ENCODE data around the gene PSD4. TPM values are rescaled to one million over a fixed set of nuclear protein-coding genes. Genes with fewer than 3 reads are reported as not detected.
A peak's percentile ranks its signal among the peaks of the same experiment; 100 is the strongest.

Gene PSD4
- total and polyA plus RNA-seq, 5 donors from 2014 or later, result 18.1 to 124 (median 22.7) TPM

DNA sequence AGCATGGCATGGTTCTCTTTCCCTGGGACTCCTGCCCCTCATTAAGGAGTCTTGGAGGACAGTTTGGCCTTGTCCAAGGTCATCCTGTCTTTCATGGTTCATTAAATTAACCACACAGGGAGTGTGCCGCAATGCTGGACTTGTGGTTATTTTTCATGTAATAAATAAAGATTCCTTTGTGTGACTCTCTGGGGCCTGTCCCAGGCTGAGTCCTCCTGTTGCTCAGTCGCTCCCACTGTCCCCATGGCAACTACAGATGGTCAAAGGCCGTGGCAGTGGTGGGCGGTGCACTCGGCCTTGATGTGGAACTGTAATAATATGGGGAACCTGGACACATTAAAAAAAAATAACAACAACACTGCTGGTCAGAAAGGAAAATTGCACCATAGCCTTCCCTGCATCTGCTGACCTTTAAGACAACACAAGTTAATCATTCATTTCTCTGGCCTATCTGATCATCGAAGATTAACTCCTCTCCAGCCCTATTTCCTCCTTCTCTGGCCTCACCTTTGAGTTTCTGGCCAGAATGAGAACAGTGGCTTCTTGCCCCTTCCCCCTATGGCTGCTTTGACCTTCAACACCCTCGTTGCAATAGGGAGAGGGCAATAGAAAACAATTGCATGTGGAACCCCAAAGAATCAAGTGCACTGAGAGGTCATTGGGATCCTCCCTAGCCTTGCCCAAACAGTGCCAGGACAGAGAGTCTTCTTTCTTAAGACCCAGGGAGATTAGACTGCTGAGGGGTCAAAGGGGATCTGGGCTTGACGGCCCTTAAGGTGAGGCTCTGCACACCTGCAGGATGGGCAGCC lies 44.7 kb downstream of the PSD4 start:
- H3K27ac Mint-ChIP-seq, result no peak overlapping the region
- H3K4me3 Mint-ChIP-seq, result no peak overlapping the region
- H3K4me1 Mint-ChIP-seq, result peaks cover 0 to 8% (median 0%) of the 10 kb centered on the region in 4 donors
- H3K27ac ChIP-seq (ENCODE audit: insufficient read depth, low read length, poor library complexity, severe bottlenecking), result no peak overlapping the region
- H3K4me3 ChIP-seq (ENCODE audit: low read depth, low read length), result no peak overlapping the region
- H3K9me3 ChIP-seq (ENCODE audit: control insufficient read depth in 2 of 2, low read length in 2 of 2), result no peaks in the 10 kb centered on the region
- peaks cover 0 to 2% (median 0%) of the 10 kb centered on the region in 7 donors for H3K9me3 Mint-ChIP-seq
- DNase-seq, result no peak
- no peaks in the 10 kb centered on the region for H3K27me3 ChIP-seq (ENCODE audit: control insufficient read depth, insufficient read depth, low read length)
- H3K36me3 ChIP-seq (ENCODE audit: control insufficient read depth, insufficient read depth, low read length), result no peaks in the 10 kb centered on the region
- no peaks in the 10 kb centered on the region for H3K27me3 Mint-ChIP-seq
- H3K4me1 ChIP-seq (ENCODE audit: control insufficient read depth, insufficient read depth, low read length, poor library complexity, severe bottlenecking), result no peaks in the 10 kb centered on the region
- H3K36me3 Mint-ChIP-seq, result no peaks in the 10 kb centered on the region
- ATAC-seq (ENCODE audit: low read depth in 2 of 2), result no peak

GRCh38 chr2:113219092-113219441 lies 45.3 kb downstream of the PSD4 start:
- peaks cover 0 to 2% (median 0%) of the 10 kb centered on the region in 7 donors for H3K9me3 Mint-ChIP-seq
- Histone ChIP-seq H3K27me3 (ENCODE audit: control insufficient read depth, insufficient read depth, low read length) (no peaks in the 10 kb centered on the region), H3K27ac (ENCODE audit: insufficient read depth, low read length, poor library complexity, severe bottlenecking) (no peak overlapping the region), H3K36me3 (ENCODE audit: control insufficient read depth, insufficient read depth, low read length) (no peaks in the 10 kb centered on the region), H3K4me1 (ENCODE audit: control insufficient read depth, insufficient read depth, low read length, poor library complexity, severe bottlenecking) (no peaks in the 10 kb centered on the region), H3K4me3 (ENCODE audit: low read depth, low read length) (no peak overlapping the region), H3K9me3 (ENCODE audit: control insufficient read depth in 2 of 2, low read length in 2 of 2) (no peaks in the 10 kb centered on the region)
- H3K36me3 Mint-ChIP-seq, result no peaks in the 10 kb centered on the region
- ATAC-seq (ENCODE audit: low read depth in 2 of 2) (no peak), DNase-seq (no peak)
- peaks cover 0 to 8% (median 0%) of the 10 kb centered on the region in 4 donors for H3K4me1 Mint-ChIP-seq
- no peaks in the 10 kb centered on the region for H3K27me3 Mint-ChIP-seq
- no peak overlapping the region for H3K27ac Mint-ChIP-seq
- H3K4me3 Mint-ChIP-seq, result no peak overlapping the region

- ATAC-seq (ENCODE audit: low read depth in 2 of 2) (no peak), DNase-seq (no peak)
- Mint-ChIP-seq H3K4me1 (peaks cover 0 to 8% (median 0%) of the 10 kb centered on the region in 4 donors), H3K4me3 (no peak overlapping the region), H3K9me3 (peaks cover 0 to 1% (median 0%) of the 10 kb centered on the region in 7 donors), H3K27me3 (no peaks in the 10 kb centered on the region), H3K36me3 (no peaks in the 10 kb centered on the region), H3K27ac (peak overlapping the region in 1 of 3 donors; percentile 6)
- no peak overlapping the region for H3K27ac ChIP-seq (ENCODE audit: insufficient read depth, low read length, poor library complexity, severe bottlenecking)
- H3K4me1 ChIP-seq (ENCODE audit: control insufficient read depth, insufficient read depth, low read length, poor library complexity, severe bottlenecking), result no peaks in the 10 kb centered on the region
- no peaks in the 10 kb centered on the region for H3K27me3 ChIP-seq (ENCODE audit: control insufficient read depth, insufficient read depth, low read length)
- H3K9me3 ChIP-seq (ENCODE audit: control insufficient read depth in 2 of 2, low read length in 2 of 2), result no peaks in the 10 kb centered on the region
- no peak overlapping the region for H3K4me3 ChIP-seq (ENCODE audit: low read depth, low read length)
- no peaks in the 10 kb centered on the region for H3K36me3 ChIP-seq (ENCODE audit: control insufficient read depth, insufficient read depth, low read length)
Observed at GRCh38 chr2:113219525-113219888, 45.7 kb downstream of the PSD4 start.

DNA sequence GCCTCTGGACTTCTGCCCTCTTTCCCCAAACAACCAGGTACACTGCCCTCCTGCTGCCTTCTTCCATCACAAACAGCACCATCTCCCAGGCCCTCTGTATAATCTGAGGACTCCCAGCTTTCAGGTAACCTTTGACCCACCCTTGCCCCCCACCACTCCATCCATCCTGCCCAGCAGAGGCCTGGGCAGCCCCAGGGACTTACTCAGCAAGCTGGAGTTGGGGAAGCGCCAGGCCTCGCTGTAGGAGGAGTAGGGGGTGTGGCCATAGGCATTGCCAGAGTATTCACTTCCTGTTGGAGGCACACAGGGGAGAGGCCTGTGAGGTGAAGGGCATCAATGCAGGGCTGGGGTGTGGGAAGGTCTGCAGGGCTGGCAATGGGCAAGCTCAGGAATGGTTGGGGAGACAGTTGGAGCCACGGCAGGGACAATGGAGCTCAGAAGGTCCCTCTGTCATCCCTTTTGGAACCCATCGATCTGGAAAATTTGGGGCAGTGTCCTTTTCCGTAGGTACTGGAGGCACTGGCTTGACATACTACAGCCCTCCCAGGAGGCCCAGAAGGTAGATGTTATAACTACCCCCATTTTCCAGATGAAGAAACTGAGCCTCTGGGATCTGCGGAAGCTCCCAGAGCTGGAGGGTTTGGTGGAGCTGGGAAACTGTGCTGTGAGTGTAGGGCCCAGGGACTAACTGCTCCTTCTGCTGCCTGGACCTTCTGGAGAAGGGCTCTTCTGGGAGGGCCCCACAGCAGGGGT lies 46.3 kb downstream of the PSD4 start:
- Histone ChIP-seq H3K36me3 (ENCODE audit: control insufficient read depth, insufficient read depth, low read length) (no peaks in the 10 kb centered on the region), H3K4me3 (ENCODE audit: low read depth, low read length) (no peak overlapping the region), H3K27me3 (ENCODE audit: control insufficient read depth, insufficient read depth, low read length) (no peaks in the 10 kb centered on the region), H3K9me3 (ENCODE audit: control insufficient read depth in 2 of 2, low read length in 2 of 2) (no peaks in the 10 kb centered on the region), H3K4me1 (ENCODE audit: control insufficient read depth, insufficient read depth, low read length, poor library complexity, severe bottlenecking) (no peaks in the 10 kb centered on the region), H3K27ac (ENCODE audit: insufficient read depth, low read length, poor library complexity, severe bottlenecking) (no peak overlapping the region)
- Mint-ChIP-seq H3K9me3 (peaks cover 0 to 1% (median 0%) of the 10 kb centered on the region in 7 donors), H3K4me3 (no peak overlapping the region), H3K27ac (no peak overlapping the region), H3K36me3 (no peaks in the 10 kb centered on the region), H3K27me3 (no peaks in the 10 kb centered on the region), H3K4me1 (peaks cover 0 to 8% (median 0%) of the 10 kb centered on the region in 4 donors)
- no peak for DNase-seq
- ATAC-seq (ENCODE audit: low read depth in 2 of 2), result peak in 1 of 2 donors; percentile 40

DNA sequence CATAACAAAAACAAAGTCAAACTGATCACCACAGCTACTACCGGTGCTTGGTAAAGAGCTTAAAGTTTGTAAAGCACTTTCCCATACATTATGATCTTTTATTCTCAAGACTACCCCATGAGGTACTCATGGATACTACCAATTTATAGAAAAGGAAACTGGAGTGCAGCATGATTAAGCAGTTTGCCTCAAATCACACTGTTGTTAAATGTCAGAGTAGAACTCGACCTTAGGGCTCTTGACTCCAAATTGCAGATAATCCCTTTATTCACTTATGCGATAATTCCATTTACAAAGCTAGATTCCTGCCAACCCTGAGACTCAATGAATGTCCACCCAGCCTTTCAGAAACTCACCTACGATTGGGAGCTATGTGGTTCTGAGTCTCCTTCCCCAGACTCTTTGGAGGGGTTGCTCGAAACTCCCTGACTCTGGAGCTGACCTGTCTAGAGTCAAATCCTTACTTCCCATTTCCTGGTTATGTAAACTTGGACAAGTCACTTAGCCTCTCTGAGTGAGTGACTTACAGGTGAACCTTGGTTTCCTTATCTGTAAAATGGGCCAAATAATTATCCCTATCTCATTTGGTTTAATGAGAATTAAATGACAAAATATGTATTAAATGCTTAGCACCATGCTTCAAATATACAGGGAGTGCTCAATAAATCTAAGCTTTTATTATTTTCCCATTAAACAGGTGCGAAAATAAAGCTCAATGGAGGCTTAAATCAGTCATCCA lies 47.4 kb downstream of the PSD4 start:
- H3K27ac ChIP-seq (ENCODE audit: insufficient read depth, low read length, poor library complexity, severe bottlenecking), result no peak overlapping the region
- H3K4me1 ChIP-seq (ENCODE audit: control insufficient read depth, insufficient read depth, low read length, poor library complexity, severe bottlenecking), result no peaks in the 10 kb centered on the region
- H3K36me3 ChIP-seq (ENCODE audit: control insufficient read depth, insufficient read depth, low read length), result no peaks in the 10 kb centered on the region
- no peak for ATAC-seq (ENCODE audit: low read depth in 2 of 2)
- no peak overlapping the region for H3K4me3 ChIP-seq (ENCODE audit: low read depth, low read length)
- H3K4me3 Mint-ChIP-seq, result no peak overlapping the region
- H3K36me3 Mint-ChIP-seq, result no peaks in the 10 kb centered on the region
- no peaks in the 10 kb centered on the region for H3K27me3 ChIP-seq (ENCODE audit: control insufficient read depth, insufficient read depth, low read length)
- H3K27me3 Mint-ChIP-seq, result no peaks in the 10 kb centered on the region
- H3K9me3 Mint-ChIP-seq, result peaks cover 0 to 1% (median 0%) of the 10 kb centered on the region in 7 donors
- no peaks in the 10 kb centered on the region for H3K9me3 ChIP-seq (ENCODE audit: control insufficient read depth in 2 of 2, low read length in 2 of 2)
- peaks cover 0 to 8% (median 0%) of the 10 kb centered on the region in 4 donors for H3K4me1 Mint-ChIP-seq
- DNase-seq, result no peak
- H3K27ac Mint-ChIP-seq, result no peak overlapping the region

DNA sequence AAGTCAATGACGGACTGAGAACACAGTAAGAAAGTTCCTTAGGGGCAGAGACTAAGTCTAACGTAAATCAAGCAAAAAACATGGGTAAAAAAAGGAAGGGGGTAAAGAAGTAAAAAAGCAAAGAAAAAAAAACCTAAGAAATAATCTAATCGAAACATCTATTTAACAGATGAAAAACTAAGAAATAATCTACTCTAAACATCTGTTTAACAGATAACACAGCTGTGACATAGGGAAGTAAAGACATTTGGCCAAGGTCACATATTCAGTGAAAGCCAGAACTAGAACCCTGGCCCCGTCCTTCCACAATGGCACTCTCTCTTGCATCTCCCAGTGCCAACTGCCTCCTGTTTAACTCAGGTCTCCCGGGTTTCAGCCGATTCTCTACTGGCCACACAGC lies 48.1 kb downstream of the PSD4 start:
- Histone ChIP-seq H3K4me1 (ENCODE audit: control insufficient read depth, insufficient read depth, low read length, poor library complexity, severe bottlenecking) (no peaks in the 10 kb centered on the region), H3K27me3 (ENCODE audit: control insufficient read depth, insufficient read depth, low read length) (no peaks in the 10 kb centered on the region), H3K36me3 (ENCODE audit: control insufficient read depth, insufficient read depth, low read length) (no peaks in the 10 kb centered on the region), H3K4me3 (ENCODE audit: low read depth, low read length) (no peak overlapping the region), H3K27ac (ENCODE audit: insufficient read depth, low read length, poor library complexity, severe bottlenecking) (no peak overlapping the region), H3K9me3 (ENCODE audit: control insufficient read depth in 2 of 2, low read length in 2 of 2) (no peaks in the 10 kb centered on the region)
- peaks cover 0 to 8% (median 0%) of the 10 kb centered on the region in 4 donors for H3K4me1 Mint-ChIP-seq
- DNase-seq (no peak), ATAC-seq (ENCODE audit: low read depth in 2 of 2) (no peak)
- H3K27me3 Mint-ChIP-seq, result no peaks in the 10 kb centered on the region
- H3K4me3 Mint-ChIP-seq, result no peak overlapping the region
- H3K9me3 Mint-ChIP-seq, result peaks cover 0 to 1% (median 0%) of the 10 kb centered on the region in 7 donors
- no peaks in the 10 kb centered on the region for H3K36me3 Mint-ChIP-seq
- H3K27ac Mint-ChIP-seq, result no peak overlapping the region

DNA sequence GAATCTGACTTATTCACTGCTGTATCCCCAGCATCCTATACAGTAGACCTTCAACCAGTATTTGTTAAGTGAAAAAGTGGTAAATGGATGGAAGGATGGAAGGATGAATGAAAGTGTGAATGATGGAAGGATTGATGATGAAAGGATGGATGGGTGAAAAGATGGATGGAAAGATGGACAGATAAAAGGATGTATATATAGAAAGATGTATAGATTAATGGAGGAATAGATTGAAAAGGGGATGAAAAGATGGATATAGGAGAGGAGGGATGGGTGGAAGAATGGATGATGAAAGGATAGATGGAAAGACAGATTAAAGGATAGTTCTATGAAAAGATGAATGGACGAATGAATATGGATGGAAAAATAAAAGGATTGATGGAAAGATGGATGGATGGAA lies 50.0 kb downstream of the PSD4 start:
- peaks cover 0 to 2% (median 0%) of the 10 kb centered on the region in 4 donors for H3K4me1 Mint-ChIP-seq
- Histone ChIP-seq H3K4me3 (ENCODE audit: low read depth, low read length) (no peak overlapping the region), H3K9me3 (ENCODE audit: control insufficient read depth in 2 of 2, low read length in 2 of 2) (no peaks in the 10 kb centered on the region), H3K36me3 (ENCODE audit: control insufficient read depth, insufficient read depth, low read length) (no peaks in the 10 kb centered on the region), H3K4me1 (ENCODE audit: control insufficient read depth, insufficient read depth, low read length, poor library complexity, severe bottlenecking) (no peaks in the 10 kb centered on the region), H3K27ac (ENCODE audit: insufficient read depth, low read length, poor library complexity, severe bottlenecking) (no peak overlapping the region), H3K27me3 (ENCODE audit: control insufficient read depth, insufficient read depth, low read length) (no peaks in the 10 kb centered on the region)
- H3K4me3 Mint-ChIP-seq, result no peak overlapping the region
- no peak for ATAC-seq (ENCODE audit: low read depth in 2 of 2)
- H3K27ac Mint-ChIP-seq, result no peak overlapping the region
- no peak for DNase-seq
- no peaks in the 10 kb centered on the region for H3K36me3 Mint-ChIP-seq
- H3K9me3 Mint-ChIP-seq, result no peaks in the 10 kb centered on the region
- no peaks in the 10 kb centered on the region for H3K27me3 Mint-ChIP-seq
